MM.1S (cell line): ENCODE results near the gene NSUN4.
"Not testable (repeated sequence)": the region's sequence is repeated elsewhere in the genome, so short reads cannot be mapped to it uniquely, and the experiment has no call there.

Experiments used
- EZH2 ChIP-seq: fragments of 300-600 bp; sonication (generic); optimal IDR thresholded peaks from 2 replicates; pipeline ENCODE3; 2017; ENCODE audit warnings: low read depth, mild to moderate bottlenecking, antibody characterized with exemption, low read length, mixed read lengths
- EZH2phosphoT487 ChIP-seq: fragments of 300-600 bp; sonication (generic); IDR thresholded peaks from 2 replicates; pipeline ENCODE4 v1.6.1; 2018; ENCODE audit warnings: antibody characterized with exemption, low read length
- TF ChIP-seq, protein P1 (sequence below): fragments of 300-600 bp; sonication (generic); IDR thresholded peaks from 2 replicates; pipeline ENCODE4 v1.5.1; 2016; ENCODE audit warnings: antibody characterized with exemption, low read length, mixed read lengths

DNA sequence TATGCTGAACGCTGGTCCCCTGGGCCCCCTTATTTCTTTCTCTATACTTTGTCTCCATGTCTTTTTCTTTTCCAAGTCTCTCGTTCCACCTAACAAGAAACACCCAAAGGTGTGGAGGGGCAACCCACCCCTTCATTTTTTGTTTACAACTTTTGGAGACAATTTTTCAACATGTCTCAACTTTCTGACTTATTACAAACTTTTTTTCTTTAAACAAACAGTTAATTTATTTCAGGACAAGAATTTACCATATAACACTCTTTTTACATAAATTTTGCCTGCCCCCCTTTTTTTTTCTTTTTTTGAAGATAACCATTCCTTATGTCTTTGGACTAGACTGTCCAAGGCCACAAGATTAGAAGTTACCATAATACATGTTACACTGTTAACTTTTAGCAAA is 10.2 kb upstream of the NSUN4 start:
- not testable (repeated sequence) for TF ChIP-seq EZH2, EZH2phosphoT487
- TF ChIP-seq, protein P1, sequence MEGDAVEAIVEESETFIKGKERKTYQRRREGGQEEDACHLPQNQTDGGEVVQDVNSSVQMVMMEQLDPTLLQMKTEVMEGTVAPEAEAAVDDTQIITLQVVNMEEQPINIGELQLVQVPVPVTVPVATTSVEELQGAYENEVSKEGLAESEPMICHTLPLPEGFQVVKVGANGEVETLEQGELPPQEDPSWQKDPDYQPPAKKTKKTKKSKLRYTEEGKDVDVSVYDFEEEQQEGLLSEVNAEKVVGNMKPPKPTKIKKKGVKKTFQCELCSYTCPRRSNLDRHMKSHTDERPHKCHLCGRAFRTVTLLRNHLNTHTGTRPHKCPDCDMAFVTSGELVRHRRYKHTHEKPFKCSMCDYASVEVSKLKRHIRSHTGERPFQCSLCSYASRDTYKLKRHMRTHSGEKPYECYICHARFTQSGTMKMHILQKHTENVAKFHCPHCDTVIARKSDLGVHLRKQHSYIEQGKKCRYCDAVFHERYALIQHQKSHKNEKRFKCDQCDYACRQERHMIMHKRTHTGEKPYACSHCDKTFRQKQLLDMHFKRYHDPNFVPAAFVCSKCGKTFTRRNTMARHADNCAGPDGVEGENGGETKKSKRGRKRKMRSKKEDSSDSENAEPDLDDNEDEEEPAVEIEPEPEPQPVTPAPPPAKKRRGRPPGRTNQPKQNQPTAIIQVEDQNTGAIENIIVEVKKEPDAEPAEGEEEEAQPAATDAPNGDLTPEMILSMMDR, result not testable (repeated sequence)
